Stimulated activated CD4-positive, alpha-beta T cell treated with anti-CD3 and anti-CD28 coated beads, Interleukin-1b, Interleukin-23, amount 100 ng/mL, for 48 hours (primary cell): ENCODE measurements around the gene CASP4.
A peak's percentile ranks its signal among the peaks of the same experiment; 100 is the strongest.
"Not testable (repeated sequence)": the region's sequence is repeated elsewhere in the genome, so short reads cannot be mapped to it uniquely, and the experiment has no call there.

Experiments used
- DNase-seq: peaks from one replicate; pipeline ENCODE4 v3.0.0-alpha.2; 2020

Gene CASP4

GRCh38 chr11:104968355-104968855, at the start of gene CASP4:
TSS of gene CASP4 (minus strand) at chr11:104968574. CDS start at chr11:104968525, 49 bp downstream.
- no peak for DNase-seq

DNA sequence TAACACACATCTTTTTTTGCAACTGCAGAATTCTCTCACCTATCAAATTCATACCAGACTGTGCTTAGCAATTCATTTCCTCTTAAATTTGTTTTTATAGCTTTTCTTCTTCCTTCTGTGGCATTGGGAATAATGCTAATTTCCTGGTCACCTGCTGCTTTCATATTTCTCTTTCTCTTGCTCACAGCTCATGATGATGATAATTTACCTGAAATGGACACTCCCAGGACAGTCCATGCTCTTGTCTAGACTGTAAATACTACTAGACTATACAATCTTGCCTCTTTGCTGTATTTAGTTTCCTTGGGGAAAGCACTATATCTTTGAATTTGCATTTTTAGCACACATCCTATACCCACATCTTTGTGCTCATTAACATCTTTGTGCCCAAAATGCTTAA, 39.1 kb upstream of the CASP4 start:
- no peak for DNase-seq

DNA sequence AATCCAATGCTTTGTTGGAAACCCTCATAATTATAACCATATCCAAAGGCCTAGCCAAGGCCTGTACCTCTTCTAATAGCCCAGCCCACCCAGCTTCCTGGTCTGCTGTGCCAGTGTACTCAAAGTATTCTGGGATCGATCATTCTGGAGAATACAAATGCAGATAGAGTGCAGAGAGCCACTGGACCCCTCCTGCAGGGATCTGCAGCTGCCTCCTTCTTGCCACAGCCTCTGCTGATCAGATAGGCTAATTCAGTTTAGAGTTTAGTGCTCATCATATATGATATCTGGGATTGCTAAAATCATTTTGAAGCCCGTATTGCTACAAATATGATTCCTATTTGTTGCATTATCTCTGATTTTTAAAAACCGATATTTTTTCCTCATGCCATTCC, 37.1 kb upstream of the CASP4 start:
- no peak for DNase-seq

DNA sequence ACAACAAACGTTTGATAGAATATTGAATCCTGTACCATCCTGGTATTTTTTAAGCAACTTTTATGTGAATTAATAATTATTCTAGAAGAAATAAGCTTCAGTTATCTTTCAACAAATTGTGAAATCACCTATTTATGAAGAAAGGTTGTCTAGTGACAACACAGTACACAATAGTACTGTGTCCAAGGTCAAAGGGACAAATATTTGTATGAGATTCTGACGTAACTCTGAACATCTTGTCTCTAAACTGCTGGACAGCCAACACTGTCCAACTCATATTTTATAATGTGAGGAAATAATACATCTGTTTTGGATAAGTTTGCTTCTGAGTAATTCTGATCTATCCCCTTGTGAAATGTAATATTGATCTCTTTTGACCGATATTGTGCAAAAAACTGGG, 35.6 kb upstream of the CASP4 start:
- no peak for DNase-seq

DNA sequence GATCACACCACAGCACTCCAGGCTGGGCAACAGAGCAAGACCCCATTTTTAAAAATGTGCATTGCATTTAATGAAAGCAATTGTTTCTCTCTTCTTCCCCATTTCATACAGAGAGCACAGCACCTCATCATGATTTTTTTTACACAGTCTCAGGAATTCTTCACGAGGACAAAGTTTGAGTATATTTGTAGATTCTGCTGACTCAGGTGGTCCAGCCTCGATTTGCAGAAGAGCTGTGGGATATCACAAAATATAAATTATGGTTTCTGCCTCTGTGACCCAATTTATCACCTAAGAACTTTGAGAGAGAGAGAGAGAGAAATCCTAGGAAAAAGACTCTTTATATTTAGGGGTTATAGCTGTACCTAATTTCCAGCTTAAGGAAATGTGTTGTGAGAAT, 34.8 kb upstream of the CASP4 start:
- no peak for DNase-seq

- peak; percentile 51 for DNase-seq
Measured at GRCh38 chr11:105000797-105001196, 32.4 kb upstream of the CASP4 start.

DNA sequence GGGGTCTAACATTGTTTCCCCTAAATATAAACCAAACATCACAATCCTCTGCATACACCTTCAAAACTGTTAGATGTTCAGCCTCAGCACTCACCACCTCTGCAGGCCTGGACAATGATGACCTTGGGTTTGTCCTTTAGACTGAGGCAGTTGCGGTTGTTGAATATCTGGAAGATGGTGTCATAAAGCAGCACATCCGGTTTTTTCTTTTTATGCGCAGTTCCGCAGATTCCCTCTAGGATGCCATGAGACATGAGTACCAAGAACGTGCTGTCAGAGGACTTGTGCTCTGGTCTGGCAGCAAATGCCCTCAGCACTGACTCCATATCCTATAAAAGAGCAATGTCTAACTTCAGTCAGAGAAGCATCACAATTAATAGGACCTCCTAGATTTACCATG, 31.8 kb upstream of the CASP4 start:
- peak; percentile 2 for DNase-seq

- DNase-seq, result no peak
Measured at GRCh38 chr11:104999721-105000120, 31.3 kb upstream of the CASP4 start.

DNA sequence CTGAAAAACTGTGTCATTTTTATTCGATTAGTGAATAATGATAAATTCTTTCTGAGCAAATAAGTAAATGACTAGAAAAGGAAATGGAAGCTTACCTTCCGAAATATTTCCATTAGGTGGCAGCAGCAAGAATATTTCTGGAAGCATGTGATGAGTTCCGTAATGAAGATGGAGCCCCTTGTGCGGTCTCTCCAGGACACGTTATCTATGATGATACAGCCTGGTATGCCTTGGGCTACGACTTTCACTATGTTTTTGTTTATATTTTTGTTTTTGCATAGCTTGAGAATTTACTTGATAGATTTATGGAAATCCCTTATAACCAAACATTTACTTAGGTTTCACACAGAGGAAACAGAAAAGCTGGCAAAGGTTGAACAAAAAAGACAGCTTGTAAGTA, 28.9 kb upstream of the CASP4 start:
- no peak for DNase-seq

- DNase-seq, result no peak
Measured at GRCh38 chr11:104995001-104995408, 26.6 kb upstream of the CASP4 start.

DNA sequence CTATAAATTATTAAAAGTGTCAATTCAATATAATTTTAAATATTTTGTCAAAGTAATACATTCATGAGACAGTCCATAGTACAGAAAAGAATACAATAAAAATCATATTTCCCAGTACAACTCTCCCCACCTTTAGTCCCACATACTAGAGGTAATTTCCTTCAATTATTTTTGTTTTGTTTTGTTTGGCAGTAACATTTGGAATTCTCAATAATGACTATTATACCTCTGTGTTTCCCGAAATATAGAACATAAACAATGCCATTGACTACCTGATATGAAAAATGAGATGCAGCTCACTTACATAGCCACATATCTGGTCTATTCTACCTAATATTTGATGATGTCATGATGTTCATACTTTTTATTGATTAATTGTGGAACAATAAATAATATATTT, 24.4 kb upstream of the CASP4 start:
- no peak for DNase-seq

GRCh38 chr11:104991994-104992393, 23.6 kb upstream of the CASP4 start:
- DNase-seq, result no peak

GRCh38 chr11:104984808-104985207, 16.4 kb upstream of the CASP4 start:
- no peak for DNase-seq

DNA sequence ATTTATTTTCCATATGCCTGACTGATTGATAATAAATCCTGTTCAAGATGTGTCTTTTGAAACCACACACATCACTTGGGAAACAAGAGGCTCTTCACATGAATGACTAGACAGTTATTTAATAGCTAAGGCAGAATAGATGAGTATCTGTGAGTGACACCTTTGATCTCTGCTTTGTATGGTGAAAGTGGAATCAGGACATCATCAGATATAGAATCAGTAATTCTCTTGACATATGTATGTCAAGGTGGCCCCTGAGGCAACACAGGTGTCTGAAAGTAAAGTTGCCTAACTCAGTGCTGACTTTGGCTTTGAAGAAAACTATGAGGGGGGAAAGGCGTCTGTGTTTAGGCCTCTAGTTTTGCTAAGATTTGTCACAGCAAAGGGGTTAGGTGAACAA, 11.5 kb upstream of the CASP4 start:
- no peak for DNase-seq

- no peak for DNase-seq
Measured at GRCh38 chr11:104973616-104974015, 5.2 kb upstream of the CASP4 start.

GRCh38 chr11:104972924-104973323, 4.5 kb upstream of the CASP4 start:
- not testable (repeated sequence) for DNase-seq

DNA sequence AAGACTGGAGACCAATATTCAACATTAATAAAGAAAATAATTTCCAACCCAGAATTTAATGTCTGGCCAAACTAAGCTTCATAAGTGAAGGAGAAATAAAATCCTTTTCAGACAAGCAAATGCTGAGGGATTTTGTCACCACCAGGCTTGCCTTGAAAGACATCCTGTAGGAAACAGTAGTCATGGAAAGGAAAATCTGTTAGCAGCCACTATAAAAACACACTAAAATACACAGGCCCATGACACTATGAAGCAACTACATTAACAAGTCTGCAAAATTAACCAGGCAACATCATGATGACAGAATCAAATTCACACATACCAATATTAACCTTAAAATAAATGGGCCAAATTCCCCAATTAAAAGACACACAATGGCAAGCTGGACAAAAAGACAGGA, 2.4 kb upstream of the CASP4 start:
- DNase-seq, result no peak

- no peak for DNase-seq
Measured at GRCh38 chr11:104968856-104969776, 742 bp upstream of the CASP4 start.

DNA sequence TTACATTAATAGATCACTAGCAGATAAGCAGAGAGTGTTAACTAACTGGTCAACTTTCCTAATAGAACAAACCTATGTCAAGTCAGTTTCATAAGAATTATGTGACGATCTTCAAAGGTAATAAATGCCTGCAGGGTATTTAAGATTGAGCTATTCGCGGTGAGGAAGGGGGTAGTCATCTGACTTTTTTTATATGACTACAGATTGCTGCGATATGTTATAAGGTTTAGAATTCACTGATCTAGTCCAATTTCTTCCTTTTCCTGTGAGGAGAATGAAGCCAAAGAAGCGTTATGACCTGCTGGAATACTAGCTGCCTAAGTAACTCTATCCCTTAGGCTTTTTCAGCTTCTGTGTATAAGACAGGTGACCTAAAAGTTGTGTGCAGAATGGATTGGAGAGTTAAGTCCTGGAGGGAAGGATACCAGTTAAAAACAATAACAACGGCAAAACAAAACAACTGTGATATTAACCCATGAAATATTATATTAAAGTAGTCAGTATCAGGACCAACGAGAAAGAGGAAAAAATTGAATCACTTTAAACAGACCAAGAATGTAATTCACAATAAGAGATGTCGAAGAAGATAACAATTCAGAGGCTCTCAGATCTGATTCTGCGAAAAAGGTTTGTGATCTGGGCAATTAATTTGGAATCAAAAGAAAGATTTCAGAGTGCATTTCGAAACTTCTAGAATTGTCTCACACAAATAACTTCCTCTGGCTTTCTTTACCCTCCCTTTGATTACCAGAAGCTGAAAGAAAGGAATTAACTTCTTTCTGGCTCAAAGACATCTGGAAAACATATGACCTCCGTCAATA, 630 bp downstream of the CASP4 start:
- no peak for DNase-seq

- DNase-seq, result no peak
Measured at GRCh38 chr11:104965735-104966134, 2.6 kb downstream of the CASP4 start.

GRCh38 chr11:104964247-104964646, 4.1 kb downstream of the CASP4 start:
- DNase-seq, result no peak

GRCh38 chr11:104962852-104963251, 5.5 kb downstream of the CASP4 start:
- no peak for DNase-seq

GRCh38 chr11:104957280-104957679, 11.1 kb downstream of the CASP4 start:
- DNase-seq, result no peak

DNA sequence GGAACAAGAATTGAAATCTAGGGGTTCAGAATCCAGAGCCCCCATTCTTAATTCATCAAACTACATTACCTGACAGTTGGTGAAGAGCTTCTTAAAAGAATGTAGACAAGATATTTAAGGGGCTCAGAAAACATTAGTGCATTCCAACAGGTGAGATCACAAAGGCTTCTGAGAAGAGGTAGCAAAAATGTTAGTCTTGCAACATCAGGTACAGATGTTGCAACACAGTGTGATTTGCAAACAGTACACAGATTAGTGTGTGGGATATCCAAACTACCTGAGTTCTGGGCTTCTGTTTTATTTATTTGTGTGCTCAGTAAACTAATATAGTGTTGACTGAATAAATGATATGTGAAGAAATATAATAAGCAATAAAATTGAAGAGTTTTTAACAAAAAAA, 11.8 kb downstream of the CASP4 start:
- no peak for DNase-seq
